Activated CD8-positive, alpha-beta T cell treated with anti-CD3 and anti-CD28 coated beads, Interleukin-2, amount 10 ng/mL, durations not matched to agents 7 days and 5 days (primary cell): ENCODE results near the gene NRAP. TPM values are rescaled to one million over a fixed set of nuclear protein-coding genes. Genes with fewer than 3 reads are reported as not detected.

Experiments used
- ATAC-seq: fragments of 150-1000 bp; cut with Tn5 transposase; one replicate; pipeline ENCODE4 v1.10.0; 2021; ENCODE audit warnings: moderate library complexity
- CTCF ChIA-PET: fragments of 350-600 bp; sonication (Branson Sonifier 250); formaldehyde crosslinking; loops from one replicate; lab custom pipeline; 2021; ENCODE audit warnings: antibody characterized with exemption; lab: Charles Lee
- POLR2A ChIA-PET: fragments of 350-600 bp; sonication (Branson Sonifier 250); formaldehyde crosslinking; loops from one replicate; lab custom pipeline; 2021; ENCODE audit warnings: antibody characterized with exemption; lab: Charles Lee
- DNase-seq: peaks from one replicate; pipeline ENCODE4 v3.0.0-alpha.2; 2020
- H3K27ac Mint-ChIP-seq: one replicate; pipeline ENCODE4 v1.8.0; 2021; ENCODE audit warnings: mild to moderate bottlenecking, mixed read lengths
- H3K27me3 Mint-ChIP-seq: one replicate; pipeline ENCODE4 v1.8.0; 2021; ENCODE audit warnings: low read depth, mixed read lengths
- H3K36me3 Mint-ChIP-seq: one replicate; pipeline ENCODE4 v1.8.0; 2021; ENCODE audit warnings: low read depth, mixed read lengths
- H3K4me1 Mint-ChIP-seq: one replicate; pipeline ENCODE4 v1.8.0; 2021; ENCODE audit warnings: low read depth, mixed read lengths
- H3K4me3 Mint-ChIP-seq: one replicate; pipeline ENCODE4 v1.8.0; 2021; ENCODE audit warnings: mild to moderate bottlenecking, mixed read lengths
- H3K9me3 Mint-ChIP-seq: one replicate; pipeline ENCODE4 v1.8.0; 2022; ENCODE audit warnings: mixed read lengths; ENCODE audit not compliant: insufficient read depth
- total RNA-seq, 2 experiments: library from RNA; stranded (reverse); gene quantifications; one replicate each; pipeline ENCODE4 v1.2.3, GENCODE V29; 2021

NRAP gene
- total RNA-seq, 2 experiments from 2014 or later, result not detected

- Mint-ChIP-seq H3K27ac (no peak within 1 kb of the TSS), H3K4me1 (peaks cover 10% of the 10 kb centered on the region), H3K4me3 (no peak within 1 kb of the TSS), H3K27me3 (peaks cover 20% of the 10 kb centered on the region), H3K9me3 (no peaks in the 10 kb centered on the region), H3K36me3 (no peaks in the 10 kb centered on the region)
- DNase-seq (no peak), ATAC-seq (no peak)
- POLR2A ChIA-PET, result no interaction called here
- CTCF ChIA-PET, result no interaction called here
Observed at GRCh38 chr10:113552701-113553100, 111.1 kb downstream of the NRAP start, which contains the start of gene HABP2. HABP2 (plus strand) TSS chr10:113553053; CDS start chr10:113553122, 69 bp downstream.

- POLR2A ChIA-PET, result no interaction called here
- CTCF ChIA-PET, result no interaction called here
- ATAC-seq, result no peak
Observed at GRCh38 chr10:113552014-113552413, 111.8 kb downstream of the NRAP start.

DNA sequence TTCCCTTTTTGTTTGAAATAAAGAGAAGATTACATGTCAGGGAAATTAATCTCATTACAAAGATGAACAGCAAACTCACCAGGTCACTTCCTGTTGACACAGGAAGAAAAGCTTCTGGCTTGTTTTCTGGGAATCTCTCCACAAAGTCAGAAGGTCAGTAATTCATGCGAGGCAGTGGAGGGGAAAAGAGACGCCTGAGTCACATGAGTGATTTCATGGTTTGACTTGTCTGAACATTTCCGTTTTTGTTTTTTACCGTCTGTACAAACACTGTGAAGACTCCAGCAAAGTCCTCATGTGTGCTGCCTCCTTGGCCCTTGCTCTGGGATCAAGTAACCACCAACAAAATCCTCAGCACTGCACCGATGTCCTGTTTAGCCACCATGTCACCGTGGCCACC is 113.5 kb downstream of the NRAP start:
- no peak for DNase-seq
- no peak for ATAC-seq
- Mint-ChIP-seq H3K4me3 (no peak overlapping the region), H3K36me3 (no peaks in the 10 kb centered on the region), H3K27me3 (peaks cover 10% of the 10 kb centered on the region), H3K27ac (no peak overlapping the region), H3K9me3 (no peaks in the 10 kb centered on the region), H3K4me1 (peaks cover 6% of the 10 kb centered on the region)
- POLR2A ChIA-PET, result no interaction called here
- CTCF ChIA-PET, result no interaction called here

More at GRCh38 chr10:113552014-113552413, 111.8 kb downstream of the NRAP start:
- Mint-ChIP-seq H3K9me3 (no peaks in the 10 kb centered on the region), H3K27me3 (peaks cover 20% of the 10 kb centered on the region), H3K36me3 (no peaks in the 10 kb centered on the region), H3K4me1 (peaks cover 6% of the 10 kb centered on the region), H3K27ac (no peak overlapping the region), H3K4me3 (no peak overlapping the region)
- DNase-seq, result no peak

DNA sequence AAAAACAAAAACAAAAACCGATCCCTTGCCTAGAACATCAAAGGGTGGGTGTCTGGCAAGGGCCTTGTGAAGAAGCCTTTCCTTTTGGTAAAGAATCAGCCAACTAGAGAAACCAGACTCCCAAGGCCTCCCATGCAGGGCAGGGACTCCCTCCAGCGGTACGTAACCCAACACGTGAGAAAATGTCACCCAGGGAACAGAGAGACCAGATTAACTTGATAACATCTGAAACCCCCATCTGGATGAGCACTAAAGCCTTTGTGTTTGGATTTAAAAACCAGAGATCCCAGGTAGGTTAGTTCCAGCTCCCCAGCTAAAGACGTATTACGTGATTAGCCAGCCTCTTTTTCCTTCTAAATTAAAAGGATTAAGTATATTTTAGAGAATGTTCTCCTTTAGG is 114.0 kb downstream of the NRAP start:
- CTCF ChIA-PET, result no interaction called here
- peaks cover 6% of the 10 kb centered on the region for H3K4me1 Mint-ChIP-seq
- DNase-seq (no peak), ATAC-seq (no peak)
- H3K27me3 Mint-ChIP-seq, result peaks cover 10% of the 10 kb centered on the region
- POLR2A ChIA-PET, result no interaction called here
- H3K27ac Mint-ChIP-seq, result no peak overlapping the region
- no peak overlapping the region for H3K4me3 Mint-ChIP-seq
- no peaks in the 10 kb centered on the region for H3K36me3 Mint-ChIP-seq
- H3K9me3 Mint-ChIP-seq, result no peaks in the 10 kb centered on the region

- peaks cover 6% of the 10 kb centered on the region for H3K27me3 Mint-ChIP-seq
- no peak for DNase-seq
- no peak overlapping the region for H3K4me3 Mint-ChIP-seq
- no peaks in the 10 kb centered on the region for H3K9me3 Mint-ChIP-seq
- H3K27ac Mint-ChIP-seq, result no peak overlapping the region
- ATAC-seq, result no peak
- H3K36me3 Mint-ChIP-seq, result no peaks in the 10 kb centered on the region
- ChIA-PET CTCF (interaction anchor here (0.6 to 1.0 kb wide), 2 partner anchors 16 to 1042 kb away, joined by 3 read pairs; no protein-coding TSS in a partner anchor), POLR2A (no interaction called here)
- H3K4me1 Mint-ChIP-seq, result peaks cover 6% of the 10 kb centered on the region
Observed at GRCh38 chr10:113547426-113547825, 116.4 kb downstream of the NRAP start.

DNA sequence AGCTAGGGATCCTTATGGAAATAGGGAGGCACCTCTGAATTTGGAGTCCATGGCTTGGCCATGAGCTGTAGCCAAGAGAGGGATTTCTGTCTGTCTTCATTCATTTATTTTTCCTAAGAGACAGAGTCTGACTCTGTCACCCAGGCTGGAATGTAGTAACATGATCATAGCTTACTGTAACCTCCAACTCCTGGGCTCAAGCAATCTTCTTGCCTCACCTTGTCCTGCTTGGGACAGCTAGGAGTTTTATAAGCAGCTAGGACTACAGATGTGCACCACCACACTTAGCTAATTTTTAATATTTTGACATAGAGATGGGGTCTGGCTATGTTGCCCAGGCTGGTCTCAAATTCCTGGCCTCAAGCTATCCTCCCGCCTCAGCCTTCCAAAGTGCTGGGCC is 119.4 kb downstream of the NRAP start:
- ChIA-PET POLR2A (no interaction called here), CTCF (no interaction called here)
- Mint-ChIP-seq H3K4me3 (no peak overlapping the region), H3K27me3 (peaks cover under 1% of the 10 kb centered on the region), H3K4me1 (no peaks in the 10 kb centered on the region), H3K9me3 (no peaks in the 10 kb centered on the region), H3K27ac (no peak overlapping the region), H3K36me3 (no peaks in the 10 kb centered on the region)
- ATAC-seq (no peak), DNase-seq (no peak)

DNA sequence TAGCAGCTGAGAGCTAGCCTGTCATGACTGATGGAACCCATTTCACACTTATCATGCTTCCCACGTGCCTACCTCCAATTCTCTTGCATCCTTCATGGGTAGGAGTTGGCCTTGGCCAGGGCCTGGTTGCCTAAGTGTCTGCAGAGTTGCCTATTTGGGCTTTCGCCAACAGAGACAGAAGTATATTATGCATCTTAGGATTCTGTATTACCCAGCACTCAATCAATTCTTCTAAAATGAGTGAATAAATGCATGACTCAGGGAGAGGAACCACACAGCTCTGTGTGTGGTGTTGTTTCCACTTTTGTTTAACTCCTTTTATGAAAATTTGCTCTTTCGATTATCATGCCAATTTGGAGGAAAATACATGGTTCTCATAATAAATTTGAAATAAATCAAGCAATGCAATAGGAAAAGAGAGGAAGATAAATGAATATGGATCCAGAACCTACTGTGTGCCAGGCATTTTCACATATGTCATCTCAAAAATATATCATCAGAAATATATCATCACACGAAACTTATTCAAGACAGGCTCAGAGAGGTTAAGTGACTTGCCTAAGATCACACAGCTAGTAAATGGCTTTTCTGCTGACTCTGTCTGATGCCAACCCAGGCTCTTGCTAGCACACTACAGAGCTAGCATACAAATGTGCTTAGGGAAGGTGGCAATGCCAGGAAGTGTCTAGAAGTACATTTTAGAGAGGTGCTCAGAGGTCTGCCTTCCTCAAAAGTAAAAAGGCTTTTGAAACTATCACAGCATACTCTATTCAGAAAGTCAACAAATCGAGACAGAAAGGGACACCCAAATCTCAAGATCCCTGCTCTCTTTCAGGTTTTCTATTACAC is 120.5 kb downstream of the NRAP start:
- Mint-ChIP-seq H3K27me3 (peaks cover 6% of the 10 kb centered on the region), H3K36me3 (no peaks in the 10 kb centered on the region), H3K4me1 (no peaks in the 10 kb centered on the region), H3K4me3 (no peak overlapping the region), H3K27ac (no peak overlapping the region), H3K9me3 (no peaks in the 10 kb centered on the region)
- no peak for DNase-seq
- ATAC-seq, result no peak
- CTCF ChIA-PET, result no interaction called here
- POLR2A ChIA-PET, result no interaction called here

DNA sequence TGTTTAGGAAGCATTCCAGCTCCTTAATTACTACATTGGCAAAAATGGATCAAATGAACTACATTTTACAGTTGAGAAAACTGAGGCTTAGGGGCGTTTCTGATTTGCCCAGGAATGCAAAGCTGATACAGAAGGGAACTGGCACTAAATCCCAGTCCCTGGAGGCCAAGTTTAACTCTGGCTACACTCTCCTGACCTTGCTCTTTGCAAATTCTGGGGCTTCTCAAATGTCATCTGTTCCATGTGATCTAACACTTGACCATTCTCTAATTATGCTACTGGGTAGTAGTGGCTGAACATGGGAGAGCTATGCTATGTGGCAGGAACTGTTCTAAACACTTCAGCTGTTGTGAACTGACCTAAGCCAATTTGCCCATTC is 122.3 kb downstream of the NRAP start:
- ChIA-PET POLR2A (no interaction called here), CTCF (no interaction called here)
- Mint-ChIP-seq H3K9me3 (no peaks in the 10 kb centered on the region), H3K27ac (no peak overlapping the region), H3K4me3 (no peak overlapping the region), H3K27me3 (peaks cover 6% of the 10 kb centered on the region), H3K4me1 (no peaks in the 10 kb centered on the region), H3K36me3 (no peaks in the 10 kb centered on the region)
- ATAC-seq (no peak), DNase-seq (no peak)

DNA sequence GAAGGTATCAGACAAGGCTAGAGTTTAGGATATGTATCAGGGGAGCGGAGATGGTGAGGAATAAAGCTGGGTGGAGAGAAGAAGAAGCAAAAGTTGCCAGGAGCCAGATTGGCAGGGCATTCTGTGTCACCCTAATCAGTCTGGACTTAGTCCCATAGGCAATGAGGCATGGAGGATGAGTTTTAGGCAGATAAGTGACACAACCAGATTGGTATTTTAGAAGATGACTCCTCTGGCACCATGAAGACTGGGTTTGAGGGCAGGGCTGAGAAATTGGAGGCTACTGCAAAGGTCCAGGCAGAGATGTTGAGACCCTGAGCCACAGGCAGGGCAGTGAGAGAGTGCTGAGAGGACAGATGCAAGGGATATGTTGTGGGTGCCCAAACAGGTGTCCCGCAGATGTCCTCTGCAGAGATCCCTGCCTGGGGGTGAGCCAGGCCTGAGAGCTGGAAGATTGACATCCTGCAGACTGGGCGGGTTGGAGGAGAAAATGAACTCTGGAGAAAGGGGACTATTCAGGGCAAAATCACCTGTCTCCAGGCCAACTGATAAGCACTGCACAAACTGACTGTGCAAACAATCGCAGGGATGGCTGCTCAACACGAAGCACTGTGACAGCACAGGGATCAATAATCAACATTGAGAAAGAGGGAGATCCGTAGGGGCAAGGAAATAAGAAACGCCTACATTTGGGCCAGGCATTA is 122.8 kb downstream of the NRAP start:
- Mint-ChIP-seq H3K36me3 (no peaks in the 10 kb centered on the region), H3K9me3 (no peaks in the 10 kb centered on the region), H3K27ac (no peak overlapping the region), H3K4me1 (no peaks in the 10 kb centered on the region), H3K4me3 (no peak overlapping the region), H3K27me3 (peaks cover 6% of the 10 kb centered on the region)
- POLR2A ChIA-PET, result no interaction called here
- ATAC-seq, result no peak
- CTCF ChIA-PET, result no interaction called here
- DNase-seq, result no peak

DNA sequence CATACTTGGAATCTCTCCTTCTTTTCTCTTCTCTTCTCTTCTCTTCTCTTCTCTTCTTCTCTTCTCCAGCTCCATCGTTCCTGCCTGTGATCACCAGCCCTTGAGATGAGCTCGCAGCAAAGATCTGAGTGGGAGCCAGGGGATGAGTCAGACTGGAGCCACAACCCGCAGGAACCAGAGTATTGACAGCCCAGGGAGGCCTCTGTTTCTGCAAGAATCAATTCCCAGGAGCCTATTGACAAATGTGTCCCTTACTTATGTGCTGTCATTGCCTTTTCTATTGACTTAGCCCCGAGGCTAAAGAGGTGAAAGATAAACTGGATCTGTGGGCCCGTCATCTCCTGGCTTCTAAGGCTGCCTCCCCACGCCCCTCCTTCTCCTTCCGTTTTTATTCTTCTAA is 124.1 kb downstream of the NRAP start:
- peaks cover 1% of the 10 kb centered on the region for H3K4me1 Mint-ChIP-seq
- no peaks in the 10 kb centered on the region for H3K9me3 Mint-ChIP-seq
- POLR2A ChIA-PET, result no interaction called here
- H3K4me3 Mint-ChIP-seq, result no peak overlapping the region
- H3K27ac Mint-ChIP-seq, result no peak overlapping the region
- ATAC-seq (no peak), DNase-seq (no peak)
- no peaks in the 10 kb centered on the region for H3K36me3 Mint-ChIP-seq
- CTCF ChIA-PET, result no interaction called here
- peaks cover 6% of the 10 kb centered on the region for H3K27me3 Mint-ChIP-seq
